ENCODE results near the gene VAMP8.
A peak's percentile ranks its signal among the peaks of the same experiment; 100 is the strongest.
"Not testable (repeated sequence)": the region's sequence is repeated elsewhere in the genome, so short reads cannot be mapped to it uniquely, and the experiment has no call there.

The VAMP8 gene

DNA sequence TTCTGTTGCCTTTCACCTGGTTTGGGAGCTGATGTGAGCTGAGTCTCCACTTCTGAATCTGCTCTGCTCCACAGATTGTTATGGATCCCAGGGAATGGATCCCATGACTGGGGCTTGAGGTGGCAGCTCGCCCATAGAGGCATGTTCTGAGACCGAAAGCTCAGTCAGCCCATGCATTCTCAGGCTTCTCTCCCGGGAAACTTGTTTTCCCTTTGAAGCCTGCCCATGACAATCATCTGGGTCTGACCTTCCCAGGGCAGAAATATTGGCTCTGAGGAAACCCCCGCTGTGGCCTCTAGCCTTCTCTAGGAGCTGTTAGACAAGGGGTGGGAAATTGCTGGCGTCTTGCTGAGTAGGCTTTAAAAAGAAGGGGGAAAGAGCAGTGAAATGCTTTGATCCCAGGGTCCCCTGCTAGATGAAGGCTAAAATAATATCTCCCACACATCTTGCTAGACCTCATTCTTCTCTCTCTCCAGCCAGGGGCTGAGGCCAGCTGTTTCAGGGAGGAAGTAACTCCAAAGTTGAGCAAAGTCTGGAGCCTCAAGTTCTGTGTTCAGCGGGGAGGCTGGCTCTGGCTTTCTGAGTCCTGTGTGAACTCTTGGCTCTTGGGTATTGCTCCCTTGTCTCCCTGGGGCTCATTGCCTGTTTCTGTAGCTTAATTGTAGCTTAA lies 2.0 kb downstream of the VAMP8 start:
- no peak for DNase-seq (ENCODE audit: low read depth in 1 of 2, low spot score in 1 of 2)

GRCh38 chr2:85580206-85580605 lies 2.8 kb downstream of the VAMP8 start:
- no peak for DNase-seq (ENCODE audit: low read depth in 1 of 2, low spot score in 1 of 2)

DNA sequence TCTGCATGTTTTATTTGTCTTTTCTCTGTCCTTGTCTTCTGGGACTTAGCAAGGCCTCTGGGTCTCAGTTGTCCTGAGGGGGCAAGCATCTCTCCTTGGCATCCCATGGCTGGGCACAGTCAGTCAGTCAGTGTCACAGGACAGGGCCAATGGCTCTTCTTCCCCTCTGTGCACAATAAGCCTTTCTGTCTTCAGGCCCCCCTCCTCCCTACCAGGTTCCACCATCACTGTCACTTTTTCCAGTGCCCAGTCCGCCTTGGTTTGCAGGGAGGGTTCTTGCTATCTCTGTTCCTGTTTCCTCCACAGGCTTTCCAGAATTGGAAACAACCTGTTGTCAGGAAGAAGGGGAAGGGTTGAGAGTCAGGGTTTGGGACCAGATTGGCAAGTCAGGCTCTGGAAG lies 5.1 kb downstream of the VAMP8 start:
- DNase-seq (ENCODE audit: low read depth in 1 of 2, low spot score in 1 of 2), result no peak

- no peak for DNase-seq (ENCODE audit: low read depth in 1 of 2, low spot score in 1 of 2)
Measured at GRCh38 chr2:85583667-85584353, 6.4 kb downstream of the VAMP8 start.

DNA sequence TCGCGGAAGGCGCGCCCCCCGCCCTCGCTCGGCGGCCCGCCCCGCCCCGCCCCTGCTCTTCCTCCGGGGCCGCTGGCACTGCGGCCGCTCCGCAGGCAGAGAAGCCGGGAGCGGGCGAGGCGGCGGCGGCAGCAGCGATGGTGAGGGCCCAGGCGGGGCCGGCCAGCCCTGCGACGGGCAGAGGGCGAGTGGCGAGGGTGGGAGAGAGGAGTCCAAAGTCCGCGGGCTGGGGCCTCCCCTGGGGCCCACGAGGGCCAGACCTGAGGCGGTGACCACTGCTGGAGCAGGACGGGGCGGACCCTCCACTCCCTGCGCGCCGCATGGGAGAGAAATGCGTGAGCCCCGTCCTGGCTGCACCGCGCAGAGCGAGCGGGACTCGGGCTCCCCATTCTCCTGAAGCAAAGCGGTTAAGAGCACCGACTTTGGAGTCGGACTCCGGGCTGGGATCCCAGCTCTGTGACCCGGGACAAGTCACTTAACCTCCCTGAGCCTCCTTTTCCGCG lies 7.0 kb downstream of the VAMP8 start, which contains the start of gene VAMP5:
VAMP5 (plus strand) TSS at position 78 of the 503 bp plus-strand sequence; CDS start at position 138, 60 bp downstream.
- no peak for DNase-seq (ENCODE audit: low read depth in 1 of 2, low spot score in 1 of 2)

DNA sequence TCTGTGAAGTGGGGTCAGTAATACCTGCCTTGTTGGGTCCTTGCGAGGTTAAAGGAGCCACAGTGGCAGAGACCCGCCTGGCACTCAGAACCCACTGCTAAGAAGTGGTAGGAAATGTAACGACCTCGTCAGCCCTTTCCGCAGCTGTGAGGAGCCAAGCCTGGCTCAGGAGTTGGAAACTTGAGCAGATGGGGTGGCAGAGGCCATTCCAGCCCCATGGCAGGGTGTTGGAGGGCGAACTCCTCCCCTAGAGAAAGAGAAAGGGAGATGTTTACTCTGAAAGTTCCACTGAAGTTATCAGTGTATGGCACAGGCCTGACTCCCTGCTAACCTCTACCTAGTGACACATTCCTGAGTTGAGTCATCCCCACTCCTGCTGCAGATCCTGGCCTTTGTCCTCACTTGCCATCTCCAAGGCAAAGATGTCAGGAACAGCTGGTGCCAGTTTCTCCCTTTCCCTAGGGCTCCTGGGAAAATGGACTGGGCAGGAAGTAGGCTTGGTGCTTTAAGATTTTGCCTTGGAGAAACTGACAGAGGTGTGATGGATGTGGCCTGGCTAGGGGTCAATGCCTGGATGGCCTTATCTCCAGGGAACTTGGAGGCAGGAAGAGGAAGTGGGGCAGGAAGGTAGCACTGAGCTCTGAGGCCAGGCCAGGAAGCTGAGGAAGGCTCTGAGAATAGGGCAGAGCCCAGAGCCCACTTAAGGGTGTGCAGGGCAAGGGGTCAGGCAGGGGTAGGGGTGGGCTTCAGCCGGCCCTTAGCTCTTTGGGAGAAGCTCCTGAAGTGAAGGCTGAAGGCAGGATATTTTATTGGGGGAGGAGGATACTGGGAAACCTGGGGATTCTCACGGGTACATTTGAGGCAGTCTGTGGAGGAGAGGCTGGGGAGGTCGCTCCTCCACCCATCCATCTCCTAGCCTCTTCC lies 7.7 kb downstream of the VAMP8 start:
- DNase-seq (ENCODE audit: low read depth in 1 of 2, low spot score in 1 of 2), result no peak

- DNase-seq (ENCODE audit: low read depth in 1 of 2, low spot score in 1 of 2), result no peak
Measured at GRCh38 chr2:85585781-85586105, 8.4 kb downstream of the VAMP8 start.

- no peak for DNase-seq (ENCODE audit: low read depth in 1 of 2, low spot score in 1 of 2)
Measured at GRCh38 chr2:85588236-85588635, 10.8 kb downstream of the VAMP8 start.

DNA sequence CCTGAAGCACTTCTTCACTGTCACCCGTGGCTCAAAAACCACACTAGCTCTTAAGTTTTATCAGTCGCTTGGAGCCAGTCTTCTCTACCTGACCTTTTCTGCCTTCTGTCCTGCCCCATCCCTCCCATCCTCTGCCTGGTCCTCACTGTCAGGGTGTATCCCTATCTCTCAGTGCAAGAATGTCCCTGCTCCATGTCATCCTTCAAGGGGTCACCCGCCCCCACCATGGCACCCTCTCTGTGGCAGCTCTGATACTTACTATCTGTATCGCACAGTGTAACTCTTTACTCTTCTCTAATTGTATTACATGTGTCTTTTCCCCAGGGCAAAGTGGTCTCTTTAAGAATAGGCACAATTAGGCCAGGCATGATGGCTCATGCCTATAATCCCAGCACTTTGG lies 11.3 kb downstream of the VAMP8 start:
- no peak for DNase-seq (ENCODE audit: low read depth in 1 of 2, low spot score in 1 of 2)

GRCh38 chr2:85589181-85589580 lies 11.8 kb downstream of the VAMP8 start:
- DNase-seq (ENCODE audit: low read depth in 1 of 2, low spot score in 1 of 2), result no peak

DNA sequence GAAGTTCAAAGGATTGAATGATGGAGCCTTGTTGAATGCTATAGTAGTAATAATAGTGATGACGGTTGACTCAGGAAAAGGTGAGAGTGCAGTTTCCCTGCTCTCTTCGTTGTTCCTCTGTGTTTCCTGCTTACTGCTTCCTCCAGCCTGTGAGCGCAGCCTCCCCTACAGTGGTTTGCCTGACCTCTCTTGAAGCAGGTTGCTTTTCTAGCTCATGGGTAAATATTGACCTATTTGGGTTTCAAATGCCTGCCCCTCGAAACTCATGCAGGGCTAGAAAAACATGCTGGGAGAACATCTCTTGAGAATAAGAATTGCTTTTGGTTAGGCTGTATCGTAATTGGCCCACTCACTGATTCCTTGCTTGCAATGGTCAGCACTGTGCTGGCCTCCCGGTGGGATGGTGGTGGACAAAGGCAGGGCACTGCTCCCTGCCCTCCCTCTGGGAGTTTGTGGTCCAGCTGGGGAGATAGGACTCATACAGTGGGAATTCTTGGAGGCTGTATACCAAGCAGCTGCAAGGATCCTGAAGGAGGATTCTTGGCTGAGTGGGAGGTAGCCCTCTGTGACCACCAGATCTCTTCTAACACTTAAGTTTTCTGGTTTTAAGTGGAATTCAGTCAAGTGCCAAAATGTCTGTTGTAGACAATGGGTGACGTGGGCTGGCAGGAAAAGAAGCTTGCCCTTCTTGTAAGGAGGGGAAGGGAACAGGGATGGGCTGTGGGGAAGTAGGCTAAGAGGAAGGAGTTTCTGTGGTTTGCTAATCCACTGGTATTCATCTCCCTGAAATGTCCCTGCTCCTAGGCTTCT lies 12.8 kb downstream of the VAMP8 start:
- DNase-seq (ENCODE audit: low read depth in 1 of 2, low spot score in 1 of 2), result no peak

GRCh38 chr2:85590950-85591349 lies 13.6 kb downstream of the VAMP8 start:
- no peak for DNase-seq (ENCODE audit: low read depth in 1 of 2, low spot score in 1 of 2)

GRCh38 chr2:85591563-85591962 lies 14.2 kb downstream of the VAMP8 start:
- DNase-seq (ENCODE audit: low read depth in 1 of 2, low spot score in 1 of 2), result no peak

DNA sequence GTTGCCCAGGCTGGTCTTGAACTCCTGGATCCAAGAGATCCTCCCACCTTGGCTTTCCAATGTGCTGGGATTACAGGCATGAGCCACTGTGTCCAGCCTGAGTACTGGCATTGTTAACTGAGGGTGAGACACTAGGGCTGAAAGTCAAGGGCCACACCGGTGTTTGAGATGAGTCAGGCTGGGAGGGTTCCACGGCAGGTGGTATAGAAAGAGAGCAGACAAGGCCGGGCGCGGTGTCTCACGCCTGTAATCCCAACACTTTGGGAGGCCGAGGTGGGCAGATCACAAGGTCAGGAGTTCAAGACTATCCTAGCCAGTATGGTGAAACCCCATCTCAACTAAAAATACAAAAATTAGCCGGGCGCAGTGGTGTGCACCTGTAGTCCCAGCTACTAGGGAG lies 14.9 kb downstream of the VAMP8 start:
- not testable (repeated sequence) for DNase-seq (ENCODE audit: low read depth in 1 of 2, low spot score in 1 of 2)

GRCh38 chr2:85593023-85593422 lies 15.6 kb downstream of the VAMP8 start:
- DNase-seq (ENCODE audit: low read depth in 1 of 2, low spot score in 1 of 2), result no peak

DNA sequence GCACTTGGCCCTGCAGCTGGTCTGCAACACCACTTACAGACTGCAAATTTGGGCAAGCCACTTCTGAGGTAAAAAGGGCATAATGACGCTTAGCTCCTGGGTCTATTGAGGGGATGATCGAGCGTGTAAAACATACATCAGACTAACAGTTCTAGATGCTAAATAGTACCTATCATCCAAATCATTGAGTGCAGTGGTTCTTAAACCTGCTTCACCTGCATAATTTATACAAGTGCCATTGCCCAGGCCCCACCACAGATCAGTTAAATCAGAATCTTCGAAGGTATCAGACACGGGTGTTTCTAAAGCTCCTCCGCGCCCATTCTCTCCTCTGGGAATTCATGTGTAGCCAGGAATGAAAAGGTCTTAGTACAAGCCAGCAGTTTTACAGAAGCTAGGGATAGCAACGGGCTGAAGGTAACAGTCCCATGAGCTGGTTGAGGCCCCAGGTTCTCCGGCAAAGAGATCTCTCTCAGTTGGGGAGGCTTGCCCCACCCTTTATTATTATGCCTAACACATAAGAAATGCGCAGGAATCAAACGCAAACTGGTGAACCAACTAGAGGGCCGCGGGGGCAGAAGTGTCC lies 17.4 kb downstream of the VAMP8 start:
- no peak for DNase-seq (ENCODE audit: low read depth in 1 of 2, low spot score in 1 of 2)

DNA sequence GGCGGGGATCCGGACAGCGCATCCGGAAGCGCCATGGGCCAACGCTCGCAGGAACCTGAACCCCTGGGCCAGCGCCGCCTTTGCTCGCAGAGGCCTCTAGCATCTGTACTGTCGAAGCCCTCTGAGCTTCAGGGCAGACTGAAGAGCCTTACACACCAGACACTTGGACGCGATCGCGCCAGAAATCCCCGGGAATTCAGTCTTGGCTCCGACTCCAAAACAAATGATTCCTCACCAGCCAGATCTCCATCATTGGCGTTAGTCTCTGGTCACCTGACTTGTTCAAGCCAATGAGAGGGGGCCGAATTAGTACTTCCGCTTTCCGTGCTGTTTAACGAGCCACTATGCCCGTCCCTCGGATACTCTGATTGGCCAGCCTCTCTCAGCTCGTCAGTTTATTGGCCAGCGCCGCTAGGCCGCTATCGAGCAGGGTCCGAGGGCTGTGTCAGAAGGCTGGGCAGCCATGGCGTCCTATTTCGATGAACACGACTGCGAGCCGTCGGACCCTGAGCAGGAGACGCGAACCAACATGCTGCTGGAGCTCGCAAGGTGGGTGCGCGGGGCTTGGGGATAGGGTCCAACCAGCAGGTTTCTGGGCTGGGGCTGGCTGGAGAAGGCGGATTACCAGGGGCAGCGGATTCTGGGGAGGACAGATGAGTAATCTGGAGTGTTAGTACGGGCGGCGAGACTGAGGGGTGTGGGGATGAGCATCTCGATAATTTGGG lies 18.1 kb downstream of the VAMP8 start, which contains the start of gene RNF181:
RNF181 (plus strand) TSS at position 445 of the 725 bp plus-strand sequence; CDS start at position 464, 19 bp downstream.
- peak; percentile 74 to 78 for DNase-seq (ENCODE audit: low read depth in 1 of 2, low spot score in 1 of 2)

DNA sequence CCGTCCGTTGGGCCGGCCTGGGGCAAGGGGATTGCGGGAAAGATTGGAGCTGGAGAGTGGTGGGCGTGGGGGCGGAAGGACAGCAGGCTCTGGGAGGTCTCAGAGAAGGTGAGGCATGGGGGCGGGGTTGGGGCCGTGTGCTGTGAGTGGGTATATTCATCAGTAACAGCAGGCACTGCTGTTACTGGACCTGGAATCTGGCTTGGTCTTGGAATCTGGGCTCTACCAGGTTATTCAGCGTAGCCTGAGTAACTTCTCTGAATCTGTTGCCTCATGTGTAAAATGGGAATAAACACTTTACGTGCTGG lies 18.6 kb downstream of the VAMP8 start:
- DNase-seq (ENCODE audit: low read depth in 1 of 2, low spot score in 1 of 2), result no peak

- no peak for DNase-seq (ENCODE audit: low read depth in 1 of 2, low spot score in 1 of 2)
Measured at GRCh38 chr2:85596486-85597143, 19.2 kb downstream of the VAMP8 start.

All from stimulated activated CD4-positive, alpha-beta T cell treated with anti-CD3 and anti-CD28 coated beads, Interleukin-15, amount 100 ng/mL, for 1 hour (primary cell).